H1 (cell line): ENCODE data around the gene NTRK2. TPM values are rescaled to one million over a fixed set of nuclear protein-coding genes. Genes with fewer than 3 reads are reported as not detected.

Experiments
- CTCF ChIA-PET: fragments of 300-600 bp; sonication (Branson Sonifier 250); formaldehyde crosslinking; loops from one replicate; lab custom pipeline; 2021; ENCODE audit not compliant: partially characterized antibody; lab: Charles Lee
- POLR2A ChIA-PET: fragments of 300-600 bp; sonication (Branson Sonifier 250); formaldehyde crosslinking; loops from one replicate; lab custom pipeline; 2021; ENCODE audit warnings: inconsistent platforms; ENCODE audit not compliant: partially characterized antibody; lab: Charles Lee
- DNase-seq, 2 experiments: peaks; one replicate each; pipeline versions ENCODE4 v3.0.0 to v3.0.0-alpha.2; 2010 to 2022; ENCODE audit warnings: low spot score in 2 of 2, low read depth in 1 of 2, mixed read lengths in 1 of 2
- FAIRE-seq: peaks from 2 replicates; lab custom pipeline; 2011; peaks lifted over from hg19 to GRCh38; lab: Jason Lieb, UNC
- H2AFZ ChIP-seq: 2 replicates; pipeline ENCODE4 v1.8.1; 2012; ENCODE audit warnings: low read length, inconsistent platforms
- H2AK5ac ChIP-seq: 2 replicates; pipeline ENCODE4 v1.6.1; 2013; ENCODE audit warnings: low read depth, low read length
- H2BK120ac ChIP-seq: replicated peaks from 2 replicates; pipeline ENCODE3; 2013; ENCODE audit warnings: low read depth, low read length, inconsistent platforms
- H2BK12ac ChIP-seq: 2 replicates; pipeline ENCODE4 v1.6.1; 2013; ENCODE audit warnings: low read depth, low read length
- H2BK15ac ChIP-seq: 2 replicates; pipeline ENCODE4 v1.6.1; 2013; ENCODE audit warnings: low read length
- H2BK20ac ChIP-seq: 2 replicates; pipeline ENCODE4 v1.6.1; 2013; ENCODE audit warnings: low read length
- H2BK5ac ChIP-seq: 2 replicates; pipeline ENCODE4 v1.6.1; 2013; ENCODE audit warnings: low read depth, low read length
- H3K14ac ChIP-seq: 2 replicates; pipeline ENCODE4 v1.6.1; 2013; ENCODE audit warnings: inconsistent platforms; ENCODE audit not compliant: insufficient read length
- H3K18ac ChIP-seq: 2 replicates; pipeline ENCODE4 v1.6.1; 2013; ENCODE audit warnings: low read length; ENCODE audit errors: extremely low read depth
- H3K23ac ChIP-seq: 2 replicates; pipeline ENCODE4 v1.6.1; 2013; ENCODE audit warnings: inconsistent platforms; ENCODE audit not compliant: insufficient read length
- H3K23me2 ChIP-seq: 2 replicates; pipeline ENCODE4 v1.6.1; 2013; ENCODE audit warnings: low read depth, low read length
- H3K27ac ChIP-seq: 2 replicates; pipeline ENCODE4 v1.6.1; 2011; ENCODE audit warnings: low read depth, low read length, inconsistent platforms
- H3K27me3 ChIP-seq, 4 experiments: replicated peaks in 1 of 4; 1 replicate in 1 of 4; 2 replicates in 3 of 4; pipeline versions ENCODE4 v1.6.1 to v1.8.1; 2011 to 2013; ENCODE audit warnings: low read length in 3 of 4, mild to moderate bottlenecking in 3 of 4, inconsistent platforms in 2 of 4, mixed read lengths in 2 of 4, moderate library complexity in 1 of 4; ENCODE audit not compliant: control insufficient read depth in 3 of 4, insufficient read depth in 3 of 4; ENCODE audit errors: extremely low read depth in 1 of 4
- H3K36me3 ChIP-seq, 4 experiments: 2 replicates each; pipeline versions ENCODE4 v1.6.1 to v1.8.1; 2011 to 2013; ENCODE audit warnings: mild to moderate bottlenecking in 4 of 4, low read length in 3 of 4, moderate library complexity in 2 of 4, control low read depth in 1 of 4, inconsistent platforms in 1 of 4; ENCODE audit not compliant: insufficient read depth in 4 of 4, control insufficient read depth in 2 of 4
- H3K4ac ChIP-seq: replicated peaks from 2 replicates; pipeline ENCODE3; 2013; ENCODE audit warnings: low read length, low read depth, mixed read lengths, inconsistent platforms; ENCODE audit not compliant: insufficient read length
- H3K4me1 ChIP-seq, 4 experiments: replicated peaks in 1 of 4; 1 replicate in 1 of 4; 2 replicates in 3 of 4; pipeline versions ENCODE4 v1.6.1 to v1.8.1; 2011 to 2013; ENCODE audit warnings: low read length in 3 of 4, inconsistent platforms in 2 of 4, mixed read lengths in 1 of 4; ENCODE audit not compliant: insufficient read depth in 4 of 4, control insufficient read depth in 3 of 4
- H3K4me2 ChIP-seq, 2 experiments: 2 replicates each; pipeline versions ENCODE4 v1.6.1 to v1.8.1; 2011 to 2013; ENCODE audit warnings: low read depth in 2 of 2, low read length in 2 of 2, control low read depth in 1 of 2, inconsistent platforms in 1 of 2, mild to moderate bottlenecking in 1 of 2; ENCODE audit not compliant: insufficient read depth in 1 of 2
- H3K4me3 ChIP-seq, 4 experiments: fragments of 200-600, 300-600 bp in 1 of 4; sonication (generic), shearing (Covaris generic), sonication (Bioruptor Twin) in 1 of 4; 2 replicates each; pipeline versions ENCODE4 v1.5.1 to v1.8.1; 2011 to 2016; ENCODE audit warnings: low read length in 4 of 4, low read depth in 3 of 4, control low read depth in 2 of 4, inconsistent platforms in 2 of 4, mild to moderate bottlenecking in 2 of 4, mixed read lengths in 1 of 4, moderate library complexity in 1 of 4; ENCODE audit not compliant: insufficient read depth in 2 of 4; ENCODE audit errors: extremely low read depth in 1 of 4
- H3K56ac ChIP-seq: replicated peaks from 2 replicates; pipeline ENCODE3; 2013; ENCODE audit warnings: low read depth, mild to moderate bottlenecking, mixed read lengths, low read length, inconsistent platforms; ENCODE audit not compliant: insufficient read length
- H3K79me1 ChIP-seq: 2 replicates; pipeline ENCODE4 v1.6.1; 2013; ENCODE audit warnings: low read depth, low read length, control low read depth
- H3K79me2 ChIP-seq, 2 experiments: 2 replicates each; pipeline versions ENCODE4 v1.6.1 to v1.8.1; 2012 to 2013; ENCODE audit warnings: low read length in 2 of 2, mild to moderate bottlenecking in 2 of 2, inconsistent platforms in 1 of 2; ENCODE audit not compliant: insufficient read depth in 2 of 2, control insufficient read depth in 1 of 2
- H3K9ac ChIP-seq, 4 experiments: replicated peaks in 1 of 4; 1 replicate in 1 of 4; 2 replicates in 3 of 4; pipeline versions ENCODE4 v1.6.1 to v1.8.1; 2011 to 2013; ENCODE audit warnings: low read depth in 3 of 4, low read length in 3 of 4, control low read depth in 2 of 4, mild to moderate bottlenecking in 2 of 4, moderate library complexity in 2 of 4, inconsistent platforms in 1 of 4; ENCODE audit errors: extremely low read depth in 1 of 4
- H3K9me3 ChIP-seq, 2 experiments: 2 replicates each; pipeline versions ENCODE4 v1.6.1 to v1.8.1; 2012 to 2013; ENCODE audit warnings: mild to moderate bottlenecking in 2 of 2, moderate library complexity in 2 of 2, control low read depth in 1 of 2, inconsistent platforms in 1 of 2, low read depth in 1 of 2, low read length in 1 of 2, mixed read lengths in 1 of 2; ENCODE audit not compliant: insufficient read depth in 2 of 2
- H4K20me1 ChIP-seq, 2 experiments: replicated peaks in 1 of 2; 2 replicates each; pipeline versions ENCODE3 to v1.8.1; 2011 to 2013; ENCODE audit warnings: inconsistent platforms in 2 of 2, low read length in 2 of 2, mild to moderate bottlenecking in 1 of 2; ENCODE audit not compliant: insufficient read depth in 2 of 2, control insufficient read depth in 1 of 2
- H4K5ac ChIP-seq: 2 replicates; pipeline ENCODE4 v1.6.1; 2013; ENCODE audit warnings: low read length, low read depth, mixed read lengths, inconsistent platforms; ENCODE audit not compliant: insufficient read length
- H4K8ac ChIP-seq: 2 replicates; pipeline ENCODE4 v1.8.0; 2013; ENCODE audit warnings: mild to moderate bottlenecking, moderate library complexity, low read length, inconsistent platforms; ENCODE audit not compliant: insufficient read depth; ENCODE audit errors: extremely low read depth
- H4K91ac ChIP-seq: replicated peaks from 2 replicates; pipeline ENCODE3; 2013; ENCODE audit warnings: low read length, mixed read lengths, inconsistent platforms; ENCODE audit not compliant: insufficient read length
- CBX8 ChIP-seq: fragments of 300-800, 300-1000 bp; sonication (generic); IDR thresholded peaks from 2 replicates; pipeline ENCODE4 v1.7.1; 2016; ENCODE audit warnings: low read depth, low read length, borderline replicate concordance
- JUN ChIP-seq: IDR thresholded peaks from 2 replicates; pipeline ENCODE4 v1.6.1; 2011; ENCODE audit warnings: low read depth, mild to moderate bottlenecking, improper control_type of control experiment, low read length
- SP2 ChIP-seq: IDR thresholded peaks from 2 replicates; pipeline ENCODE4 v1.6.1; 2012; ENCODE audit warnings: mild to moderate bottlenecking, low read length, inconsistent platforms
- TBP ChIP-seq: IDR thresholded peaks from 2 replicates; pipeline ENCODE4 v1.6.1; 2011; ENCODE audit warnings: low read depth, low read length, improper control_type of control experiment
- YY1 ChIP-seq: IDR thresholded peaks from 2 replicates; pipeline ENCODE4 v1.6.1; 2011; ENCODE audit warnings: low read depth, mild to moderate bottlenecking, low read length
- WGBS, 2 experiments: shearing (Covaris generic) in 1 of 2; methylation state at CpG; one replicate each; pipeline versions ENCODE4 v1.1.6 to v1.1.7; 2013 to 2015; ENCODE audit warnings: low lambda C conversion rate in 2 of 2, mixed read lengths in 2 of 2, inconsistent platforms in 1 of 2, low coverage in 1 of 2, missing lambda C conversion rate in 1 of 2; ENCODE audit not compliant: insufficient replicate concordance in 2 of 2, insufficient coverage in 1 of 2, insufficient read length in 1 of 2; ENCODE audit errors: extremely low coverage in 1 of 2, missing lambda C conversion rate in 1 of 2; 5-methylcytosine and 5-hydroxymethylcytosine counted together
- polyA plus RNA-seq, 7 experiments: library from polyadenylated mRNA; depleted of rRNA in 3 of 7; stranded (reverse) in 5 of 7; unstranded in 2 of 7; fragments of >200 nt in 5 of 7; fragments of 200-250 nt in 2 of 7; gene quantifications; 1 replicate in 5 of 7; 2 replicates in 1 of 7; 4 replicates in 1 of 7; pipeline versions ENCODE4 v1.2.1 to v1.2.3, GENCODE V29; 2011 to 2013; ENCODE audit warnings: missing spikeins in 2 of 7, mixed read lengths in 2 of 7
- total RNA-seq: library from RNA; stranded (reverse); fragmentation: NEBNext Ultra II Directional; extraction: Animal tissue kit (Norgen Biotek cat#: 25700); gene quantifications from 2 replicates; pipeline ENCODE4 v1.2.1, GENCODE V29; 2021
- TF ChIP-seq, protein P1 (sequence below): IDR thresholded peaks from 2 replicates; pipeline ENCODE4 v1.6.1; 2011; ENCODE audit warnings: low read depth, mild to moderate bottlenecking, low read length; ENCODE audit not compliant: insufficient read depth
- TF ChIP-seq, protein P2 (sequence below): IDR thresholded peaks from 2 replicates; pipeline ENCODE4 v1.6.1; 2012; ENCODE audit warnings: inconsistent platforms

NTRK2 gene
- total and polyA plus RNA-seq, 2 of the 8 experiments (the other 6 are each of a cell fraction or from before 2014, with no cell fraction given), result 0.03 to 0.04 TPM

DNA sequence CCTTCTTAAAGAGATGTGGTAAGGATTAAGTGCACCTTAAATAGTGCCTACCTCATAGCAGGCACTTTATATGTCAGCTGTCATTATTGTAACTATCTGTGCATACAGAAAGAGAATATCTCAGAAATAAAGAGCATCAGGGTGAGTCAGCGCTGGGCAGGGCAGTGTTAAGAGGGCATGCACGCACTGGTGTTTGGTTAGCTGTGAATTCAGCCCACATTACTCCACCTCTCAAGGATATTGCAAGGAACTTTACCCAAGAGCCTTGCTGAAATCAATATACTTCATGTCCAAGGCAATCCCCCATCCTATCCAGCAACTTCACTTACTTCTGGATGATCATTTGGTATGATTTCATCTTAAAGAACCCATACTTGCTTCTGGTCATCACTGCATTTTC lies 300.9 kb downstream of the NTRK2 start:
- Histone ChIP-seq H2BK15ac (no peak overlapping the region), H3K36me3 (no peaks in the 10 kb centered on the region), H2BK5ac (no peak overlapping the region), H3K9ac (no peak overlapping the region), H2BK120ac (no peak overlapping the region), H4K20me1 (no peaks in the 10 kb centered on the region), H3K4me3 (no peak overlapping the region), H2AK5ac (no peak overlapping the region), H3K9me3 (no peaks in the 10 kb centered on the region), H4K8ac (no peak overlapping the region), H3K23me2 (no peaks in the 10 kb centered on the region), H3K4me1 (no peaks in the 10 kb centered on the region), H2AFZ (no peak overlapping the region), H3K79me1 (no peaks in the 10 kb centered on the region), H3K56ac (no peak overlapping the region), H3K4ac (no peak overlapping the region), H3K4me2 (no peak overlapping the region), H3K23ac (no peak overlapping the region), H3K18ac (no peak overlapping the region), H4K5ac (no peak overlapping the region), H3K27me3 (no peaks in the 10 kb centered on the region), H2BK12ac (no peak overlapping the region), H3K27ac (no peak overlapping the region), H3K79me2 (no peaks in the 10 kb centered on the region), H3K14ac (no peak overlapping the region), H2BK20ac (no peak overlapping the region), H4K91ac (no peak overlapping the region)
- ChIA-PET CTCF (interaction anchor here (0.9 to 1.7 kb wide), 2 partner anchors 23 to 269 kb away, joined by 3 to 4 read pairs; no protein-coding TSS in a partner anchor), POLR2A (no interaction called here)
- TF ChIP-seq, protein P1, sequence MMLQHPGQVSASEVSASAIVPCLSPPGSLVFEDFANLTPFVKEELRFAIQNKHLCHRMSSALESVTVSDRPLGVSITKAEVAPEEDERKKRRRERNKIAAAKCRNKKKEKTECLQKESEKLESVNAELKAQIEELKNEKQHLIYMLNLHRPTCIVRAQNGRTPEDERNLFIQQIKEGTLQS, result no peak
- TF ChIP-seq, protein P2, sequence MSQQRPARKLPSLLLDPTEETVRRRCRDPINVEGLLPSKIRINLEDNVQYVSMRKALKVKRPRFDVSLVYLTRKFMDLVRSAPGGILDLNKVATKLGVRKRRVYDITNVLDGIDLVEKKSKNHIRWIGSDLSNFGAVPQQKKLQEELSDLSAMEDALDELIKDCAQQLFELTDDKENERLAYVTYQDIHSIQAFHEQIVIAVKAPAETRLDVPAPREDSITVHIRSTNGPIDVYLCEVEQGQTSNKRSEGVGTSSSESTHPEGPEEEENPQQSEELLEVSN, result no peak
- TF ChIP-seq CBX8, result no peak
- no peak for TF ChIP-seq TBP
- TF ChIP-seq JUN, result no peak
- TF ChIP-seq YY1, result no peak
- no peak for TF ChIP-seq SP2
- 40% methylated on average over 2 of the region's 2 CpGs; no CpG with 5 or more reads in 1 of the 2 experiments for WGBS, 2 experiments
- DNase-seq, result no peak
- no peak for FAIRE-seq
